CD4-positive, alpha-beta T cell treated with Interleukin-12 subunit alpha and Interleukin-12 subunit beta, for 1 hour (primary cell): ENCODE results near the gene GLIS1.

Source experiments
- DNase-seq: peaks from one replicate; pipeline ENCODE4 v3.0.0-alpha.2; 2020

GLIS1 gene

DNA sequence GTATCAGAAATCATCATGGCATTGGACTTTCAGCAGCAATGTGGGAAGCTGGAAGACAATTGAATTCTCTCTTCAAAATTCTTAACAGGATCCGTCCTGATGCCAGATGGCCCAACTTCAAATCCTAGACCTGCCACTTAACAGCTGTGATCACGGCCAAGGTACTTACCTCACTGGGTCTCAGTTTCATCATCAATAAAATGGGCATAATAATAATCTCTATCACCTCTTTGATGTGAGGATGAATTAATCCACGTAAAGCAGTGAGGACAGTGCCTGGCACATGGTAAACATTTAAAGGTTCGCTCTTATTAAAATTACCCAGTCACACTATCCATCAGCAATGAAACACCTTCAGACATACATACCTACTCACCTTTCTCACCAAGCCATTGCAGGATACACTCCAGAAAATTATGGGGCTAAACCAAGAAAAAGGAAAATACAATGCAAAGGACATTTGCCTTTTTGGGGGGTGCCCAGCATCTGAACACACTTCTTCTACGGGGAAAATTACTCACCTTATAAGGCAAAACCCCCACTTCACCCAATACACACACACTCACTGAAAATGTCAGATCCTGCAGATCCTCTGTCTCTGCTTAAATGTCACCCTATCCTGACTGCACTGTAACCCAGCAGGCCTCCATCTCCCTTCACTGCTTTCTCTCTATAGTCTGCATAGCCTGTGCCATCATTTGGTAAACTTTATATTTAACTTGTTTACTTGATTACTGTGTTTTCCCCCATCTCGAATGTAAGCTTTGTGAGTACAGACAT is 21.7 kb downstream of the GLIS1 start:
- DNase-seq = no peak

DNA sequence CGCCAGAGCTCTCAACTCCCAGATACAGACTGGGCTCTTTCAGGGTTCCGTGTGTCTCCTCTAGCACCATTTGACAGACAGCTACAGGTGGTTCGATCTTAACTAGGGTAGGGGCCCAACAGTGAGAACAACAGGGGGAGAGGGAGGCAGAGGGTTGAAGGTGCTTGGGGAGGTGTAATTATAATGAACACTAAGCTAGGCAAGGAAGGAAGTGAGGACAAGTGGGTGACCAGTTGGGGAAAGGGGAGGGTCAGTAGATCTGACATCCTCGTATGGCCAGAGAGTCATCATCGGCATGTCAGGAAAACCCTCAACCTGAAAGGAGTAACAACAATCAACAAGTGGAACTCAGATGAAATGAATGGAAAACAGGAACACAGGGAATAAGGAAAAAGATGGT is 22.8 kb downstream of the GLIS1 start:
- DNase-seq = no peak

DNA sequence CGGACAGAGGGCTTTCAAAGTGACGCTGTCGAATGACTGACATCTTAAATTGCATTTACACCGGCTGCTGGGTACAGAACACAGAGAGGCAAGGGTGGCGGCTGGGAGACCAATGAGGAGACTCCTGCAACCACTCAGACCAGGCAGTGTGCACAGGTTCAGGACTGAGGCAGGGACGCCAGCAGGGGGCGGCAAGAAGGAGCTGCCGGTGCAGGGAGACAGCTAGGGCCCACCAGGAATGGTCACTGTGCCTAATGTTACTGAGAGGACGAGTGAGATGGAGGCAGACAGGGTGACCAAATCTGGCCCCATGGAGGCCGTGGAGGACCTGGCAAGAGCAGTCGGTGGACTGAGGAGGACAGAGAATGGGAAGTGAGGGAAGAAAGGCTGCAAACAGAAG is 23.5 kb downstream of the GLIS1 start:
- no peak for DNase-seq

DNA sequence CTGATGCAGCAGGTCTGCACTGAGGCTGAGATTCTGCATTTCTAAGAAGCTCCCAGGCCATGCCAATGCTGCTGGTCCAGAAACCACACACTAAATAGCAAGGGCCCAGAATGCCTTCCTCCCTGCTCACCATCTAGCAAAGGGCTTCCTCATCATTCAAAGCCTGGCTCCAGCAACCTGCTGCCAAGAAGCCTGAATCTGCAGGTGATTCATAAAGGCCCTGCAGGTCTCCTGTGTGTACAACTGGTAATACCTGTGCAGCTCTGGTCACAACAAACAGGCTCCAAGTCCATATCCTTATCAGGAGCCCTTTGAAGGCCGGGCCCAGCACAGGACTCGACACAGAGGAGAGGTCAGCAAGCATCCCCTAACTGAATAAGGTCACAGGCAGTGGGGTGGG is 26.7 kb downstream of the GLIS1 start:
- DNase-seq = no peak

DNA sequence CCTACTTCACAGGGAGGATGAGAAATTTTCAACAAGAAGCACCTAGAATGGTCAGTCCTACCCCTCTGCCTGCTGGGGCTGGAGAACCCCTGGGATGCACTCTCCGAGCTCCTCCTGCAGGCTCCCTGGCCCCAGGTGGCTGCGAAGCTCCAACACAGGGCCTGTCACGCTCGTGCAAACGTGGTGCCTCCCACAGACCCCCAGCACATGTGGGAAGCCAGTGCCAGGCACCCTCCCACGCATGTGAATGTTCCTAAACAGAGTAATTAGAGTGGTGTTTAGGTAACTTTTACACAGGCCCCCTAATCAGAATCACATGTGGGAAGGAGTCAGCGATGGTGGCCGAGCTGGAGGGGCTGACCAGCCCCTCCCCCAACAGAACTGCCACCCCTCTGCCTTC is 28.4 kb downstream of the GLIS1 start:
- no peak for DNase-seq

DNA sequence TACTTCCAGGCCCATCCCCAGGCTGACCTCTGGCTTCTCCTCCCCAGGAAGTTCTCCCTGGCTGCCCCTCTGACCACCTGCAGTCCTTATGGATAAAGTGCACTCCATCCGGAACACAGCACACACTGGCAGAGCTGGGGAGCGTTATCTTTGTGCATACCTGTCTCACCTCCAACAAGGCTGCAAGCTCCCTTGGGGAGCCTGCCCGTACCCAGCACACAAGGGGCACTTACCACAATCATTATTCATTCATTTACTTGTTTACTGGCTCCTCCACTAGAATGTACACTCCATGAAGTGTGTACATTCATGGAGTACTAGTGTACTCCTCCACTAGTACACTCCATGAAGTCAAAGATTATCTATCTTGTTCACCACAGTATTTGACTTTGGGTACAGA is 30.3 kb downstream of the GLIS1 start:
- no peak for DNase-seq

DNA sequence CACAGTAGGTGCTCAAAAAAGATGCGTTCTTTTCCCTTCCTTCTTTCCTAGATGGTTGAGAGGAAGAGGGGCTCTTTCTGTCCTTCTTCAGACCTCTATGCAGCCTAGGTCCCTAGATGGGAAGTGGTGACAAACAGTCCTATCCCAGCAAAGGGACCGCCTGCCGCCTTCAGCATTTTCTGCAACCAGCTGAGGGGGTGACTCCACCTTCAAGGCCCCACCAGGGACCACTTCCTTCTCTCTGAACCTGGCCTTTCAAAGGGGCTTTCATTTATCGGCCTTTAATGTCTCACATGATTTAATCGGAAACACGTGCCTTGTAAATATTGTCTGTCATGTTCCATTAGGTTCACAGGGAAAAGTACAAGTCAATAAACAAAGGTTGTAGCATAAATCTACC is 32.6 kb downstream of the GLIS1 start:
- DNase-seq = no peak

DNA sequence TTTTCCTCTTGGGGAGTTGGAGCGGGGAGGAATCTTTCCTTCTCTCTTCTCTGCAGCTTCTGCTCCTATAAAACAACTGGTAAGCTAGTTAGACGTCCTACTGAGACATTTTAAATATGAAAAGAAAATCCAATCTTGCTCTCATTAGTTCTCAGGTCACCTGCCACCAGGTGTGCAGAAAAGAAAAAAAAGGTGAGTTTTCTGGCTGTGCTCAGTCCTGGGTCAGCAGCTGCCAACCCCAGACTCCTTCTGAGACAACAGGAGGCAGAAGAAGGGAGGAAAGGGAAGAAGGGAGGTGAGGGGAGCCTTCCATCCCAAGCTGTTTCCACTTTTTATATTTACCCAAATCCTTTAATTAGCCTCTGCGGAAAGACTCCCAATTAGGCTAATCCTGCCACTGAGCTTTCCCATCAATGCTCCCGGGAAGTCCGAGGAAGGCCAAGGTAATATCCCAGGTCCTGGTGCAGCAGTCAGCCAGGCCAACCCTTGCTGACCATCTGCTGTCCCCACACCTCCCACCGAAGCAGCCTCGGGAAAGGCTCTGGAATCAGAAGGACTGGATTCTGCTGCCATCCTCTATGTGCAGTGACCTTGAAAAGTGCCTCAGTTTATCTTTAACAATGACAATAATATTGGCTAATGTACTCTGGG is 33.4 kb downstream of the GLIS1 start:
- no peak for DNase-seq

DNA sequence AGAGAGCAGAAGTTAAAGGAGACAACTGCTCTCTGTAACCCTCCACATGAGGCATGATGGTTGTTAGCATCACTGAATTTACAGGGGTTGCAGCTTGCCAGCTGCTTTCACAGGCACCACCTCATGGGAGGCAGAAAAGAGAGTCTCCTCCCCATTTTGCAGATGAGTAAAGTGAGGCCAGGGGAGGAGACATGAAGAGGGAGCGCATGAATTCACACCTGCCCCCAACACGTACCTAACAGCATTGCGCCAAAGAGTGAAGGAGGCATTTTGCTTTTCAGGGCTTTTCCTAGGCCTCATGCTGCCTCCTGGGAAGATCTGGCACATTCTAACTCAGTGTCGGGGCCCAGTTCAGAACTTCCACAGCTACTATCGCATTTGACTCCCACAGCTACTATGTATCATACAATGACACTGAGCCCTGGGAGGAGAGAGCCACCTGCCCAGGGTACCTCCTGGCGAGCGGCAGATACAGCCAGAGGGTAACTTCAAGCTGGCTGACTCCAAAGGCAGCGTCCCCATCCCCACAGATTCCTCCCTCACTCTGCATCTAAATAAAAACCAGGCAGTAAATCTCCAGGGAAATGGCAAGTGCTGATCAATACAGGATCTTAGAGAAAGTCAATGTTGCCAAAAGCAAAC is 34.0 kb downstream of the GLIS1 start:
- no peak for DNase-seq

DNA sequence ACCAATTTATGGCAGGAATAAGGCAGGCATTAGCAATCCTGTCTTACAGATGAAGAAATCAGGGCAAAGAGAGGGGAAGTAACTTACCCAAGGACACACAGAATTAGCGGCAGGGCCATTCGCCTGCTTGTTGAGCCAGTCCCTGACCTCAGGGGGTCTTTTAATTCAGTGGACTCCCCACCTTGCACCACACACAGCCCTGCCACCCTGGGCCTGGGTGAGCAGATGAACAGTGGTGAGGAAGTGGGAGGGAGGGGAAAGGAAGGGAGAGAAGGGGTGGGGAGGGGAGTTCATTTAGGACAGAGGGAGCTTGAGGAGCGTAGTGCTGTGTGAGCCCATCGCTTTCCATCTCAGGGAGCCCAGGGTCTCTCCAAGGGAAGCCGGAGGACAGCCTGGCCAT is 34.7 kb downstream of the GLIS1 start:
- DNase-seq = no peak

DNA sequence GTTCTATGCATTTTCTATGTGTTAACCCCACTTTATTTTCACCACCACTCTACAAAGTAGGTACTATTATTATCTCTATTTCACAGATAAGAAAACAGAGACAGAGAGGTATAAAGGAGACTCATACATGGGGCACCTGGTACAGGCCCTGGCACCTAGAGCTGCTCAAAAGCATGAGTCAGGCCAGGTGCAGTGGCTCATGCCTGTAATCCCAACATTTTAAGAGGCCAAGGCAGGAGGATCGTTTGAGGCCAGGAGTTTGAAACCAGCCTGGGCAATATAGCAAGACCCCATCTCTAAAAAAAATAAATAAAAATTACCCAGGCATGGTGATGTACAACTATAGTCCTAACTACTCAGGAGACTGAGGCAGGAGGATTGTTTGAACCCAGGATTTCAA is 35.8 kb downstream of the GLIS1 start:
- no peak for DNase-seq

DNA sequence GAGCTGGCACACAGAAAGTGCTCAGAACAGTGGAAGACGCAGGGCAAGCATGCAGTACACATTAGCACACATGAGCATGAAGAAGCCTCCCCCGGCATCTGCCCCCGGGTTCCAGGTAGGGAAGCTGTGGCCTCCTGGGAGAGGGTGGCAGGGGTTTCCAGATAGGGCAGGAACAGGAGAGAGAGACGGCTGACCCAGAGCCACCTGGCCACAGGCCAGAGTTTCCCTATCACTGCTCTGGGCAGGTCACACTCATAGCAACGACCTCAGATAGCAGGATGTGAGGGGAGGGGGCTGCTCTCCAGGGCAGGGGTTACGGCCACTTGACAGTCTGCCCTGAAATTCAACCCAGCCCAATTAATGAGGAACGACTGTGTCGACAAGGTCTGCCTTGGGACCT is 36.6 kb downstream of the GLIS1 start:
- no peak for DNase-seq

DNA sequence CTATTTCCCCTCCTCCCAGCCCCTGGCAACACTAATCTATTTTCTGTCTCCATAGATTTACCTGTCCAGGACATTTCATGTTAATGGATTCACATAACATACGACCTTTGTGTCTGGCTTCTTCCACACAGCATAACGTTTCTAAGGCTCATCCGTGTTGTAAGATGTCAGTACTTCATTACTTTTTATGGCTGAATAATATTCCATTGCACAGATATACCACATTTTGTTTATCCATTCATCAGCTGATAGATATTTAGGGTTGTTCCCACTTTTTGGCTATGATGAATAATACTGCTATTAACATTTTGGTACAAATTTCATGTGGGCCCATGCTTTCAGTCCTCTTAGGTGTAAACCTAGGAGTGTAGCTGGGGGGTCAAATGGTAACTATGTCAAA is 38.2 kb downstream of the GLIS1 start:
- no peak for DNase-seq

DNA sequence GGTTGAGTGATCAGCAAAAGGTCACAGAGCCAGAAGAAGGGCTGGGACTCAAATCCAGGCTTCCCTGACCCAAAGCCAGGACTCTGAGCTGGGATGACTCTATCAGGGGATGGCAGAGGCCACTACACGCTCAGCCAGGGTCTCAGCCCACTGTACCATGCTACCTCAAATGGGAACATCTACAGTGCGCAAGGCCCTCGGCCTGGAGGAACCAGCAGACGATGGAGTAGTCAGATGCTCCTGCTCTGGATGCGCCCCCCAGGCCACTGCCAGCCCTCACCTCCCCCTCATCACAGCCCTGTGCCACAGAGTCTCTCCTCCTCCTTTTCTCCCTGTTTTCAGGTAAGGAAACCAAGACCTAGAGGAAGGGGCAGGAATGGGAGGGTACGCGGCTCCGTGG is 39.0 kb downstream of the GLIS1 start:
- no peak for DNase-seq

DNA sequence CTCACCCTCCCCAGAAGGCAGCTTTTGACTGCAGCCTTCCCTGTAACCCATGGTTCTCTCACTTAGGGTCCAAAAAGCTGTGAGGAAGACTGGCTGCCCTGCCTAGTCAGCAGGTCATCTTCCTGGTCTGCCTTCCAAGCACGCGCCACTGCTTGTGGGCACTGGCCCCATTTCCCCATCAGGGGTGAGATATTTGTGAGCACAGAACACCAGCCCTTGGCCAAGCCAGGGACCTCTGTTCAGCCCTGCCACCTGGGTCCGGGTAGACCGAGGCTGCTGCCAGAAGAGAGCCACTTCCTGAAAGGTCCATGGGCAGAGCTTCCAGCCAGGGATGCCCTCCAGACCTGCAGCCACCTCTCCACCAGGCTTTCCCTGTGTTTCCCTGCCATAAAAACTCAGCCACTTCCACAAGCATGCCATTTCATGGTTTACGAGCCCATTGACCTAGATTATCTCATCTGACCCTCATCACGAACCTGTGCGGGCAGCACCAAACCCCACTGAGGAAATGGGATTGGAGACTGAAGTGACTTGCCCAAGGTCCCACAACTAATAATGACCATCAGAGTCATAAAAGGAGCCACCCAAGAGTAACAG is 40.5 kb downstream of the GLIS1 start:
- DNase-seq = no peak

DNA sequence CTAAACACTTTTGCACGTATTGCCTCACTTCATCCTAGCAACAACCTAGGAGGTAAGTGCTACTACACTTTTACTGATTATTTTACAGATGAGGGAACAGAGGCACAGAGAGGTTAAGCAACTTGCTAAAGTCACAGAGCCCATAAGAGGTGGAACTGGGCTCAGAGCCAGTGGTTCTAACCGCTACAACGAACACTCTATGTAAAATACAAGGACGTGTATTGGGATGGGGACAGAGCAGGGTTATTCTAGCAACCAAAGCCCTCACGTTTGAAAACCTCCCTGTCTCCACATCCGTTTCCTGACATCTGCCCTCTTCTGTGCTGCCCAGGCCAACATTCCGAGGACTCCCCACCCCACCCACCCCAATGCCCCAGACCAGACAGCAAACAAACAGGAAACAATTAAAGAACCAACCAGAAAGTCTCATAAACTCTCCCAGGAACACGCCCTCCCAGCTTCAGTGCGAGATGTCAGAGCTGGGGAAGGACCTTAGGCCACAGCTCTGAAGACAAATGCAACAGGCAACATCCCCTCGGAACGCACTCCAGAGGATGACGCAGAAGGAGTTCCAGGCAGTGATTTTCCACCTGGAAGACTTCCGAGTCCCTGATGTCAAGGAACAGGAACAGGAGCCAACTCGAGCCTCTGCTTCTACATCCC is 41.1 kb downstream of the GLIS1 start:
- DNase-seq = no peak

DNA sequence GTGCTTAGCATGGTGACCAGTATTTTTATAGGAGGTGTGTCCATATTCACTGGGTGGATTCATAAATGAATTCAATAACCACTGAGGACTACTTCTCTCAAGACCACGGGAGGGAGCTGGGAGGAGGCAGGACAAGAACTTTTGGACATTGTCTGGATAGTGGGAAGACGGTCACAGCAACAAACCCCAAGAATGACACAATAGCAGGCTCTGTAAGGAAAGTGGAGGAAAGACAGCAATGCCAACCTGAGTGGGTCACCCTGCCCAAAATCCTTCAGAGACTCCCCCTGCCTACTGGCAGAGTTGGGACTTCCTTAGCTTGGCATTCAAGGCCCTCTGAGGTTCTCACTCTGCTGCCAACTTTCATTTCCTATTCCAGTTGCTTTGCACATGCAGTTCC is 42.0 kb downstream of the GLIS1 start:
- no peak for DNase-seq

DNA sequence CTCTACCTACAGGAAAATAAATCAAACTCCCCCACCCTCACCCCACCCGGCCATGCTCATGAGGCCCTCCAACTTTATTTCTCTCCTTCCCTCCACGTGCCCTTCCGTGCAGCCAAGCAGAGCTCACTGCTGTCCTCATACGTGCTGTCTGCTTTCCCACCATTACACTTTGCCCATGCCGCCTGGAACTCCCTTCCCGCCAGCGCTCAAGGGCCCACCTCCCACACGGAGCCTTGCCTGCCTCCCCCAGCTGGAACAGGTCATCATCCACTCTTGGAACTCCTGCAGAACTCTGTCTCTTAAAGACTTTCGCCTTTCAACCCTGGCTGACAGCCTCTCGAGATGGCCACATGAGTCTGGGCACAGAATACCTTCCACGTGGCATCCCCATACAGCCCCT is 42.4 kb downstream of the GLIS1 start:
- DNase-seq = no peak

DNA sequence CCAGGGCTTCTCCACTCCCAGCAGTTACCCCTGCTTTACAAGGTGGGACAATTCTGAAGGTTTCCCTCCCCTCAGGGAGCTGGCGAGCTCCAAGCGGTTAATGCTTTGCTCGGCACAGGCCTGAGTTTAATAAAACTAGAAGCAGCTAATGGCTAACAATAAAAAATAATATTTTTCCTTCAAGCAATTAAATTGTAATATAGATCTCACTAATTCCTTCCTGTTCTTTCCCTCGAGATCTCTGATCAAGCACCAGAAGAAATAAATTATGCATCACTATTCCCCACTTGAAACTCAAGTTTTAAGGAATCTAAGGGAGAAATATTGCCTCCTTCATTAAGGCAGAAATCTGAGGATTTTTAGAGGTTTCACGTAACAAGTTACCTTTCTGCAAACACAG is 42.9 kb downstream of the GLIS1 start:
- no peak for DNase-seq

DNA sequence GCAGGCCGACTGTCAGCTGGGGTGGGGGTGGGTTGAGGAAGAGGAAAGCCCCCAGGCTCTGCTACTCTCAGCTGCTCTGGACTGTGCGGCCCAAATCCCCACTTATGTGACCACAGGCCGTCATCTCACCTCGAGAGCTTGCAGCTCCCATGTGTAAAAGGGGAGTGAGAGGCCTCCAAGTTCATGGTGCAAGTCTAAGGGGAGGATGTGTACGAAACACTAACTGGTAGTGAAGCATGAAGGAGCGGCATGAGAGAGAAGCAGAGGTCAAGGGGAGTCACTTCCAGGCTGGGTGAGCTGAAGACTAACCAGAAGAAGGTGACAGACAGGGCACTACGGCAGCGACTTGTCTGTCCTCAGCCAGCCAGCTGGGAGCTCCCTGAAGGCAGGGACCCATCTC is 43.8 kb downstream of the GLIS1 start:
- DNase-seq = no peak

DNA sequence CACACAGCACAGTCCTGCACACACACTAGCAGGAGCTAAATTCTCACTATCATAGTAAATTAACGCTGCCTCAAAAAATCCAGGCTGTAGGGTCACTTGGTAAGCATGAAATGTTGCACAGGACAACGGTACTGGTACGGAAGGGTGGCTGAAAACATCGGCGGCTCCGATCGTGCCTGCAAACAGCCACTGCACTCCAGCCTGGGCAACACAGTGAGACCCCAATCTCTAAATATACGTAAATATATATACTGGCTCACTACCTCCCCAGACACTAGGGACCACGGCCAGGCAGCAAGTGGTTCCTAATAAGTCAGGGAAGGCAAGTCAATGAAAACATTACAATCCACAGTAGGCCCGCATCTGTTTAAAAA is 44.3 kb downstream of the GLIS1 start:
- no peak for DNase-seq

DNA sequence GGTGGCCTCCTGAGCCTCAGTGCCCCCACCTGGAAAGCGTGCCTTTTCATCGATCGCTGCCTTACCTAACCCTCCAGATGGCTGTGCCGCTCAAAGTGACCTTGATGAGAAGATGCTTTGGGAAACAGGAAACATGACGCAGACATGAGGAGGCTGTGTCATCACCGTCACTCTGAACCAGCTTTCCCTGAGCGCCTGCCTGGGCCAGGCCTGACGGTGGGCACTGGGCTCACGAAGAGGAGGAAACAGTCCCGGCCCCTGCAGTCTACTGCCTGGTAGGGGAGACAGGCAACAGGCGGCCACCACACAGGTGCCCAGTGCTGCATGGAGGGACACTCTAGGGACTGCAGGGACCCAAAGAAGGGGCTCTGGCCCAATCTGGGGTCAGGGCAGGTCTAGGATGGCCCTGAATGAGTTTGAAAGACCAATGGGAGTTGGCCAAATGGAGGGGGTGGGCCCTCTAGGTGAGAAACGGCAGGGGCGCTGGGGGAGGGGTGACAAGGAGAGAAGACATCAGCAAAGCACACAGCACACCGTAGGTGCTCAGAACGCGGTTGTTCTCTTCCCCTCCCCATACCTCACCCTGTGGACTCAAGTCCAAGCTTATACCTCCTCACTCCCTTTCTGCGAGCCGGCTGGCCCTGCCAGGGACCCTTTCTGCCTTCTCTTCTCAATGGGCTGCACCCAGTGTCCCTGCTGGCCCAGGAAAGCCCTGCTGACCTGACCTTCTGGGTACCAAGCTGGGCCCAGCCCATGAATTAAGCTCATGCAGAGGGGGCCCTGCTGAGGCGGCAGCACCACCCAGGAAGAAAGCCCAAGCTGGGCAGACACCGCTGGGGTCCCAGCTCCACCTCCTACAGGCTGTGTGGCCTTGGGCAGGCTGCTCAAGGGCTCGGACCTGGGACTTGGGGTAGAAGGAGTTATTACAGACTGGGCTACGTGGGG is 44.9 kb downstream of the GLIS1 start:
- DNase-seq = no peak
